Mucosa of rectum (tissue), 2 donors: Measurements from ENCODE around the gene LRRC56.

Experiments
- H3K27ac ChIP-seq, 2 donors: one replicate each; pipeline ENCODE4 v1.7.0; 2013; ENCODE audit warnings: inconsistent platforms in 2 of 2, low read depth in 2 of 2, low read length in 2 of 2
- H3K27me3 ChIP-seq, 2 donors: one replicate each; pipeline ENCODE4 v1.7.0; 2013; ENCODE audit warnings: low read length in 2 of 2; ENCODE audit not compliant: control insufficient read depth in 2 of 2, insufficient read depth in 2 of 2
- H3K36me3 ChIP-seq, 2 donors: one replicate each; pipeline ENCODE4 v1.7.0; 2013; ENCODE audit warnings: low read length in 2 of 2; ENCODE audit not compliant: control insufficient read depth in 2 of 2, insufficient read depth in 2 of 2
- H3K4me1 ChIP-seq, 2 donors: one replicate each; pipeline ENCODE4 v1.7.0; 2013; ENCODE audit warnings: low read length in 2 of 2, mild to moderate bottlenecking in 1 of 2; ENCODE audit not compliant: control insufficient read depth in 2 of 2, insufficient read depth in 2 of 2
- H3K4me3 ChIP-seq, 2 donors: one replicate each; pipeline ENCODE4 v1.7.0; 2013; ENCODE audit warnings: low read length in 2 of 2
- H3K9ac ChIP-seq, 2 donors: one replicate each; pipeline ENCODE4 v1.7.0; 2013; ENCODE audit warnings: low read length in 2 of 2, low read depth in 1 of 2, mild to moderate bottlenecking in 1 of 2
- H3K9me3 ChIP-seq, 2 donors: one replicate each; pipeline ENCODE4 v1.7.0; 2013; ENCODE audit warnings: low read length in 2 of 2; ENCODE audit not compliant: control insufficient read depth in 2 of 2
- donor health status: healthy.
- donor health status: Normal muscosa, but diverticular disease.

The LRRC56 gene

DNA sequence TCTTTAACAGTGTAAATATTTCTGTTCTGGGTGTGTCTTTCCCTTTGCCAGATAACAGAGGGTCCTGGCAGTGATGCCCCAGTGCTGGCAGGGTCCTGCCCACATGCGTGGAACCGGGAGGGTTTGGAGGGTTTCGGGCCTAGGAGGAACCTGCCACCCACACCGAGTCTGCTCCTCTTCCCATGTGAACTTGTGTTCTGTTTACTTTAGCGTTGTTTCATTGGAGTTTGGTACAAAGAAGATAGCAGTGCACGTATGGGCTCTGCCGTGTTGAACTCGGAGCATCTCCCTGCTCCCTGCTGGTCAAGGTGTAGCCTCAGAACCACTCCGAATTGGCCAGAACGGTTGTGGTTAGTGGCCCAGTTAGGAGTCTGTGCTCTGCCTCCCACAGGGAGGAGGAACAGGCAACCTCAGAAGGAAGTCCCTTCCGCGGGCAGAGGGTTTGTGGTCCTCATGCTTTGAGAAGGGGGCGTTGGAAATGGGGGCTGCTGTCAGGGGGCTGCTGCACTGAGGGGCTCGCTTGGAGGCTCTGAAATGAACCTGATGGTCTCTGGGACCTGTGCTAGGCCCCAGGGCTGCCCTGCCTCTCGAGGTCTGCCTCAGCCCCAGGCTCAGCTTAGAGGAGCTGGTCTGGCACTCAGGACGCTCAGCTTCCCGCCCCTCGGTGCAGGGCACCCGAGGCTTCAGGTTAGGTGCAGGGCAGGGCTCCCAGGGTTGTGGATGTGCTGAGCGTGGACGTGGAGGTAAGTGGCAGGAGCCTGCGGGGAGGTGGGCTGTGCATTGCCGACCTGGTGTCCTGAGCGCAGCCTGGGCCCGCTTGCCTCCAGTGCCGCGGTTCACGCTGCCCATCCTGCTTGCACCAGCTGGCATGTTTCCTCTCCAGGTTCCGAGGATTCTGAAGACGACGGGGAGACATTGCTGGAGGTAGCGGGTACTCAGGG, 49.3 kb downstream of the LRRC56 start:
- Histone ChIP-seq H3K36me3 (peaks cover 50 to 63% of the 10 kb centered on the region in 2 donors), H3K4me3 (no peak overlapping the region), H3K27me3 (no peaks in the 10 kb centered on the region), H3K4me1 (no peaks in the 10 kb centered on the region), H3K9me3 (no peaks in the 10 kb centered on the region), H3K27ac (no peak overlapping the region), H3K9ac (no peak overlapping the region)

DNA sequence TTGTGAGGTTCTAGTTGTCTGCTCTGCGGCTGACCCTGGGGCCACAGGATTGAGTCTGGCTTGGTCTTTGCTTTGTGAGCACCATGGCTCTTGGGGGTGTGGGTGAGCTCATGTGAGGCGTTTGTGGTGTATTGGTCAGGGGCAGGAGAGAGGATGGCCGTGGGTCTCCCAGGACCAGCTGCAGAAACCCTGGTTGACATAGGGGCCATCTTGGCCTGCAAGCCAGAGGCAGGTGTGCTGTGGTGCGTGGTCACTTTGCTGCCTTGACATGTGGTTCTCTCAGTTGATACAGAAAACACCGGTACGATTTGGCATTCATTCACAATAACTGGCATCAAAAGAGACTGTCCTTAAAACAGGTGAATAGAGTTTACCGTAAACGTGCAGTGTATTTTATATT, 50.2 kb downstream of the LRRC56 start:
- Histone ChIP-seq H3K9ac (no peak overlapping the region), H3K27ac (no peak overlapping the region), H3K36me3 (peaks cover 51 to 62% of the 10 kb centered on the region in 2 donors), H3K9me3 (no peaks in the 10 kb centered on the region), H3K4me1 (no peaks in the 10 kb centered on the region), H3K27me3 (no peaks in the 10 kb centered on the region), H3K4me3 (no peak overlapping the region)

DNA sequence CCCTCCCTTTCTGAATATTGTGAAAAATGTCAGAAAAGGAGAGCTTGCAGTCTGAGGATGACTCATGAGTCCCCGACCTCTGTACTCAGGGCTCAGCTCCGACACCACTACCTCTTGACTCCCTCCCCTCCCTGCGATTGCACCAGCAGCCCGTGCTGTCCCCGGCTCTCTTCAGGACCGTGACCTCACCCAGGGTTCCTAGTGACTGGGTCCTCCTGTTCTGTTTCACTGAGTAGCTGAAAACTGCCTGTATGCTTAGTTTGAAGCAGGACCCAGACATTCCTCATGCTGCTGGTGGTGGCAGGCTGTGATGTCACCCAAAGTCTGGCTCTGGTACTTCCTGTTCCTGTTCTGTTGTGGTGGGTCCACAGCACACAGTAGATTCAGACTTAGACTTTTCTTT, 50.7 kb downstream of the LRRC56 start:
- Histone ChIP-seq H3K9ac (no peak overlapping the region), H3K27ac (peak overlapping the region in 1 of 2 donors; percentile 31), H3K36me3 (peaks cover 56 to 66% of the 10 kb centered on the region in 2 donors), H3K4me1 (no peaks in the 10 kb centered on the region), H3K4me3 (no peak overlapping the region), H3K9me3 (no peaks in the 10 kb centered on the region), H3K27me3 (no peaks in the 10 kb centered on the region)

DNA sequence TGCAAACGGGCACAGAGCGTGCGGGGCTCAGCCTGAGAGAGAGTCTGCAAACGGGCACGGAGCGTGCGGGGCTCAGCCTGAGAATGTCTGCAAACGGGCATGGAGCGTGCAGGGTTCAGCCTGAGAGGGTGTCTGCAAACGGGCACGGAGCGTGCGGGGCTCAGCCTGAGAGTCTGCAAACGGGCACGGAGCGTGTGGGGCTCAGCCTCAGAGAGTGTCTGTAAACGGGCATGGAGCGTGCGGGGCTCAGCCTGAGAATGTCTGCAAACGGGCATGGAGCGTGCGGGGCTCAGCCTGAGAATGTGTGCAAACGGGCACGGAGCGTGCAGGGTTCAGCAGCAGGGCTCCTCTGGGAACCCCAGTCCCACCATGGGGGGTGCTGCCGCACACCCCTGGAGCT, 52.5 kb downstream of the LRRC56 start:
- H3K9ac ChIP-seq, result no peak overlapping the region
- H3K4me3 ChIP-seq, result no peak overlapping the region
- no peaks in the 10 kb centered on the region for H3K4me1 ChIP-seq
- H3K9me3 ChIP-seq, result no peaks in the 10 kb centered on the region
- H3K27ac ChIP-seq, result no peak overlapping the region
- no peaks in the 10 kb centered on the region for H3K27me3 ChIP-seq
- H3K36me3 ChIP-seq, result peaks cover 58 to 71% of the 10 kb centered on the region in 2 donors

DNA sequence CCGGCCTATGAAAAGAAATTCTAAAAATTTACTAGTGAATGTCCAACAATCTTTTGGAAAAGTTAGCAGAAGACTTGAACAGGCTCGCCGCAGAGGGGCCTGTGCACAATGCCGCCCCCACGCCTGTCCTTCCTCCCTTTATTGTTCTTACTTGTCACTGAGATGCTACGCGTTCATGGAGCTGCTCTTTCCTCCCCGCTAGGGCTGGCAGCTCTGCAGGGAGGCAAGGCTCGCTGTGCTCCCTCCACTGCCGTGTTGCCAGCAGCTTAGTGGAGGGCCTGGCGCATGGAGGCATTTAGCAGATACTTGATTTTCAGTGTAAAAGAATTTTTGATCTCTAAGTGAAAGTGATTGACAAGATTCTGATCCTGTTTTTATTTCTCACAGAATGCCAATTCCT, 53.7 kb downstream of the LRRC56 start:
- H3K27me3 ChIP-seq, result no peaks in the 10 kb centered on the region
- no peak overlapping the region for H3K27ac ChIP-seq
- H3K9ac ChIP-seq, result no peak overlapping the region
- H3K9me3 ChIP-seq, result no peaks in the 10 kb centered on the region
- peaks cover 59 to 74% of the 10 kb centered on the region in 2 donors for H3K36me3 ChIP-seq
- no peaks in the 10 kb centered on the region for H3K4me1 ChIP-seq
- H3K4me3 ChIP-seq, result no peak overlapping the region

DNA sequence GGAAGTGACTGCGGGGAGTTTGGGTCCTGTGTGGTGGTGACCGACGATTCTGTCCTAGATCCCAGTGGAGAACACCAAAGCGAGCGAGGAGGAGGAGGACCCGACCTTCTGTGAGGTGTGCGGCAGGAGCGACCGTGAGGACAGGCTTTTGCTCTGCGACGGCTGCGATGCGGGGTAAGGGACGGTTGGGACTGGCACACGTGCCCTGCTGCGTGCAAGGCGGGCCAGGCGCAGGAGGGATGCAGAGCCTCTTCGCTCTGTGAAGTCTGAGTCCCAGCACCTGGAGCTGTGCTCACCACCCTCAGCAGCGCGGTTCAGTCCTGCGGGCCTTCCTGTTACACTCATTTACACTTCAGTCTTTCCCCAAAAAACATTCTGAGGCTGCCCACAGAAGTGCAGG, 55.2 kb downstream of the LRRC56 start:
- no peak overlapping the region for H3K27ac ChIP-seq
- no peaks in the 10 kb centered on the region for H3K4me1 ChIP-seq

DNA sequence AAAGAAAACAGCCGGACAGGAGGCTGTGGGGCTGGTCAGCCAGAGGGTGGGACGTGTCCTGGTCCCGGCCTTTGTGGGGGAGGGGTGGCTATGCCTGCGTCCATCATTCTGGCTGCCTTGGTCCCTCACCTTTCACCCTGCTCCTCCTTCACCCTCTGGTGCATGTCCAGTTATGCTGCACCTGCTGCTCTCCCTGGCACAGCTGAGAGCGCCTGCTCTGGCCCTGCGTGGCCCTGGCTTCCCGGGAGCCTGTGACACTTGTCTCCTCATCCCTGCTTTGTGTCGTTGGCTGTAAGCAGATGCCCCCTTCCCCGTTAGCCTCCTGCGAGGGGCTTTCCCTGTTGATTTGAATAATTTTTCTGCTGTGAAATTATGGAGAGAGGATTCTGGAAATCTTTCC, 55.6 kb downstream of the LRRC56 start:
- no peaks in the 10 kb centered on the region for H3K27me3 ChIP-seq
- H3K27ac ChIP-seq, result no peak overlapping the region
- H3K9ac ChIP-seq, result no peak overlapping the region
- H3K4me3 ChIP-seq, result no peak overlapping the region
- H3K4me1 ChIP-seq, result no peaks in the 10 kb centered on the region
- H3K9me3 ChIP-seq, result no peaks in the 10 kb centered on the region
- H3K36me3 ChIP-seq, result peaks cover 59 to 74% of the 10 kb centered on the region in 2 donors

More for the DNA sequence above, 55.2 kb downstream of the LRRC56 start:
- Histone ChIP-seq H3K4me3 (no peak overlapping the region), H3K36me3 (peaks cover 59 to 73% of the 10 kb centered on the region in 2 donors), H3K9me3 (no peaks in the 10 kb centered on the region), H3K9ac (no peak overlapping the region), H3K27me3 (no peaks in the 10 kb centered on the region)

DNA sequence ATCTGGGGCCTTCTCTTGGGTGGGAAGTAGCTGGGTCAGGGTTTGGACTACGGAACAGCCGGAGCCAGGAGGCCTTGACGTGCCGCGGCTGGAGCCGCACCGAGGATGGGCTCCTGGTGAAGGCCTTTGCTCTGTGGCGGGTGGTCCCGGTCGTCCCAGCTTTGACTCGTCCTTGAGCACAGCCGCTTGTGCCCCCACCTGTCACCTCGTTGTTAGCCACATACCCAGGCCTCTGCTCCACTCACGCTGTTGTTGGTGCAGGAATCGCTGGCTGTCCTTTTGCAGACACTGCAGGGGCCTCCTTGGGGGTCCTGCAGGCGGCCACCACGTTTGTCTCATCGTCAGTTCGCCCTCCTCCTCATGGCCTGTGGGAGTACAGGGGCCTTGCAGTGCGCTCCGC, 56.0 kb downstream of the LRRC56 start:
- Histone ChIP-seq H3K36me3 (peaks cover 61 to 75% of the 10 kb centered on the region in 2 donors), H3K27me3 (no peaks in the 10 kb centered on the region), H3K27ac (no peak overlapping the region), H3K9ac (no peak overlapping the region), H3K4me1 (no peaks in the 10 kb centered on the region), H3K9me3 (no peaks in the 10 kb centered on the region), H3K4me3 (no peak overlapping the region)

DNA sequence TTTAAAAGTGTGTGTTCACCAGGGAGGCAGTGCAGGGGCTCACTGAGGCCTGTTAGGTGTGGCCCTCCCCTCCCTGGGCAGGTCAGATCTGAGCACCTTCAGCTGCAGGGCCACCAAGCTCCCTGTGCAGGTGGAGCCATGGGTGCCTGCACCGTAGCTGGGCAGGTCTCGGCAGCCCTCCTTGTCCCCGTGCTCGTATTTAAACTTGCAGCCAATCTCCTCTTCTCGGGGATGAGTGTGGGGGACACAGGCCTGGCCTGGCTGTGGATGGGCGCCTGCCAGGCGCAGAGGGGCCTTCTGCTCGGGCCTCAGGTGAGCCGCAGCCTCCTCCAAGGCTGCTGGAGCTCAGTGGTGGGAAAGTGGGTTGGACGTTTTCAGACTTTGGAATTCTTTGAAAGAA, 58.1 kb downstream of the LRRC56 start:
- Histone ChIP-seq H3K4me1 (no peaks in the 10 kb centered on the region), H3K27me3 (no peaks in the 10 kb centered on the region), H3K9ac (no peak overlapping the region), H3K9me3 (no peaks in the 10 kb centered on the region), H3K36me3 (peaks cover 55 to 78% of the 10 kb centered on the region in 2 donors), H3K4me3 (no peak overlapping the region), H3K27ac (no peak overlapping the region)

DNA sequence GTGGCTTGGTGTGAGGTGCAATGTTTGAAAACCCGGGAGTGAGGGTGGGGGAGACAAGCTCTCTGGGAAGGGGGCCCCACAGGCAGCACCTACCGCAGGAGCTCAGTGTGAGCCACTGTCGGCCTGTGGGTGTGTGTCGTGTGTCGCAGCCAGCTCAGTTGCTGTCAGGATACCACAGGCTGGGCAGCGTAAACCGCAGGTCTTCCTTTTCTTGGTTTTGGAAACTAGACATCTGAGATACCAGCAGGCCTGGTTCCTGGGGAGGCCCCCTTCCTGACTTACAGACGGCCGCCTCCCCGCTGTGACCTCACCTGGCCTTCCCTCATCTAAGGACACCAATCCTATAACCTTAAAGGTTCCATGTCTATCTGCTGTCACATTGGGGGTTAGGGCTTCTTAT, 59.0 kb downstream of the LRRC56 start:
- H3K36me3 ChIP-seq, result peaks cover 55 to 77% of the 10 kb centered on the region in 2 donors
- H3K4me1 ChIP-seq, result no peaks in the 10 kb centered on the region
- H3K9me3 ChIP-seq, result no peaks in the 10 kb centered on the region
- no peak overlapping the region for H3K9ac ChIP-seq
- H3K4me3 ChIP-seq, result no peak overlapping the region
- H3K27me3 ChIP-seq, result no peaks in the 10 kb centered on the region
- no peak overlapping the region for H3K27ac ChIP-seq
